Ovary (tissue), 9 donors: ENCODE data around the gene LIN37. TPM values are rescaled to one million over a fixed set of nuclear protein-coding genes. Genes with fewer than 3 reads are reported as not detected.

Experiments used
- DNase-seq, 5 donors: peaks; one replicate each; pipeline ENCODE4 v3.0.0-alpha.2; 2019 to 2020
- H3K27ac ChIP-seq, 2 donors: fragments of 200-600 bp; one replicate each; pipeline versions ENCODE4 v1.5.1 to v1.8.0; 2019 to 2022
- H3K27me3 ChIP-seq: fragments of 200-600 bp; one replicate; pipeline ENCODE4 v1.8.0; 2022
- H3K36me3 ChIP-seq: fragments of 200-600 bp; sonication (generic); one replicate; pipeline ENCODE4 v1.5.1; 2019
- H3K4me1 ChIP-seq: one replicate; pipeline ENCODE4 v1.8.1; 2013; ENCODE audit warnings: mild to moderate bottlenecking, moderate library complexity; ENCODE audit not compliant: insufficient read depth
- H3K4me3 ChIP-seq: fragments of 200-600 bp; sonication (generic); one replicate; pipeline ENCODE4 v1.5.1; 2017
- H3K9me3 ChIP-seq, 2 donors: fragments of 200-600 bp in 1 of 2; sonication (generic) in 1 of 2; one replicate each; pipeline versions ENCODE4 v1.5.1 to v1.8.1; 2013 to 2019; ENCODE audit warnings: mild to moderate bottlenecking in 1 of 2, moderate library complexity in 1 of 2
- EP300 ChIP-seq: sonication (generic); formaldehyde crosslinking; IDR thresholded peaks from one replicate; pipeline ENCODE4 v1.6.1; 2017; ENCODE audit warnings: antibody characterized with exemption
- POLR2A ChIP-seq: fragments of 450-650 bp; IDR thresholded peaks from one replicate; pipeline ENCODE4 v1.6.1; 2017; ENCODE audit warnings: antibody characterized with exemption, mild to moderate bottlenecking, moderate library complexity
- WGBS, 3 donors: extraction: QIAGEN DNeasy Blood & Tissue Kit in 1 of 3; methylation state at CpG; one replicate each; pipeline versions ENCODE4 v1.1.5 to v1.1.7; 2013 to 2017; 5-methylcytosine and 5-hydroxymethylcytosine counted together
- intact Hi-C, 4 donors: fragments of 100-400 bp; cut with DNase I; formaldehyde crosslinking; loops; one replicate each; pipeline versions ENCODE4 v1.11.0 to v1.15.1; 2022 to 2023
- polyA plus RNA-seq, 2 donors: library from polyadenylated mRNA; stranded (reverse); fragments of 200-250 nt in 1 of 2; fragments of 350-450 nt in 1 of 2; fragmentation: Illumina TruSeq in 1 of 2; extraction: RNeasy Lipid Tissue Mini Kit (QIAGEN cat#74804) in 1 of 2; gene quantifications; one replicate each; pipeline ENCODE4 v1.2.3, GENCODE V29; 2013 to 2014
- total RNA-seq, 7 donors: library from RNA; depleted of rRNA in 2 of 7; stranded (reverse); fragments of >200 nt in 2 of 7; fragmentation: NEBNext Ultra II Directional in 3 of 7; extraction: Animal tissue kit (Norgen Biotek cat#: 25700) in 3 of 7; gene quantifications; one replicate each; pipeline versions ENCODE4 v1.1.0 to v1.2.4, GENCODE V29; 2016 to 2023
- TF ChIP-seq, protein P1 (sequence below), 3 donors: fragments of 450-650 bp in 2 of 3; fragments of 200-600 bp in 1 of 3; IDR thresholded peaks; one replicate each; pipeline versions ENCODE4 v1.5.1 to v1.8.0; 2016 to 2022; ENCODE audit warnings: antibody characterized with exemption in 3 of 3, mild to moderate bottlenecking in 1 of 3
- donor health status: DM: no; HTN: no; CAD: no; lungs with moderate emphysema.
- donor health status: DM: no; HTN: no; CAD: no.
- donor health status: Bipolar disorder and iron deficiency.
- donor health status: DM: yes; HTN: yes; CAD: no.
- donor health status: DM: no; HTN: no; CAD: no.
- donor health status: DM: yes; HTN: yes; CAD: no.

Gene LIN37
- total and polyA plus RNA-seq, 9 donors: 9.8 to 25.6 (median 19.1) TPM

DNA sequence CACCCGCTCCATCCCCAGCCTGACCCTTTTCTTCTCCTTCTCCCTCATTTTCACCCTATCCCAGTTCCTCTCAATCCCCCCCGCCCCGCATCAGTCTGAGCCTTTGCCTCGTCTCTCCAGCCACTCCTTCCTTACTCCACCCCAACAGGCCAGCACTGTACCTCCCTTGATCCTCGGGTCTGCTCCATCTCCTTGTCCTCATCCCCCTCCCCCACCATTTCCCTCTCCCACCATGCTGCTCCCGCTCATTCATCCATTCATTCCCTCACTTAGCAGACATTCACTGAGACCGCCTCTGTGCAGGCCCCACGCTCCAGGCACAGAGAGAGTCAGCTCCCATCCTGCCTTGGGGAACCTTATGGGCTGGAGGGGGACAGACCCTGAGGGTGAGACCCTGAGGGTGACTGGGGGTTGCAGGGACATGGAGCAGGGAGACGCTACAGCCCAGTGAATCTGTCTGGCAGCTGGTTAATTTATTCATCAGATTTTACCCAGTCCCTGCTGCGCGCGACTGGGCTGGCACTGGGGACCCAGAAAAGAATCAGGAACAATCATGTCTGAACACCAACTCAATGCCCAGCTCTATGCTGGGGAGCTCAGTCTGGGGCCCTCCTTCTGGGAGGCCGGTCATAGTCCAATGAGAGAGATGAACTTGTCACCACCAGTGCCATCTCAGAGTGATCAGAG, 27.9 kb downstream of the LIN37 start:
- Histone ChIP-seq H3K4me1 (peaks cover 7% of the 10 kb centered on the region), H3K27me3 (no peaks in the 10 kb centered on the region), H3K36me3 (no peaks in the 10 kb centered on the region), H3K9me3 (no peaks in the 10 kb centered on the region), H3K4me3 (peak overlapping the region; percentile 85), H3K27ac (no peak overlapping the region)
- DNase-seq: peak in 1 of 5 donors; percentile 38
- TF ChIP-seq EP300 (no peak), POLR2A (no peak)
- TF ChIP-seq, protein P1, sequence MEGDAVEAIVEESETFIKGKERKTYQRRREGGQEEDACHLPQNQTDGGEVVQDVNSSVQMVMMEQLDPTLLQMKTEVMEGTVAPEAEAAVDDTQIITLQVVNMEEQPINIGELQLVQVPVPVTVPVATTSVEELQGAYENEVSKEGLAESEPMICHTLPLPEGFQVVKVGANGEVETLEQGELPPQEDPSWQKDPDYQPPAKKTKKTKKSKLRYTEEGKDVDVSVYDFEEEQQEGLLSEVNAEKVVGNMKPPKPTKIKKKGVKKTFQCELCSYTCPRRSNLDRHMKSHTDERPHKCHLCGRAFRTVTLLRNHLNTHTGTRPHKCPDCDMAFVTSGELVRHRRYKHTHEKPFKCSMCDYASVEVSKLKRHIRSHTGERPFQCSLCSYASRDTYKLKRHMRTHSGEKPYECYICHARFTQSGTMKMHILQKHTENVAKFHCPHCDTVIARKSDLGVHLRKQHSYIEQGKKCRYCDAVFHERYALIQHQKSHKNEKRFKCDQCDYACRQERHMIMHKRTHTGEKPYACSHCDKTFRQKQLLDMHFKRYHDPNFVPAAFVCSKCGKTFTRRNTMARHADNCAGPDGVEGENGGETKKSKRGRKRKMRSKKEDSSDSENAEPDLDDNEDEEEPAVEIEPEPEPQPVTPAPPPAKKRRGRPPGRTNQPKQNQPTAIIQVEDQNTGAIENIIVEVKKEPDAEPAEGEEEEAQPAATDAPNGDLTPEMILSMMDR (IDR thresholded peaks at IDR 0.05): no peak
- intact Hi-C loops: loop anchor here in 1 of 4 donors (5.0 kb wide), 1 partner anchor 156 kb away; no protein-coding TSS in a partner anchor
- WGBS, 3 donors: 48 to 49% (median 49%) methylated on average over 13 of the region's 13 CpGs

DNA sequence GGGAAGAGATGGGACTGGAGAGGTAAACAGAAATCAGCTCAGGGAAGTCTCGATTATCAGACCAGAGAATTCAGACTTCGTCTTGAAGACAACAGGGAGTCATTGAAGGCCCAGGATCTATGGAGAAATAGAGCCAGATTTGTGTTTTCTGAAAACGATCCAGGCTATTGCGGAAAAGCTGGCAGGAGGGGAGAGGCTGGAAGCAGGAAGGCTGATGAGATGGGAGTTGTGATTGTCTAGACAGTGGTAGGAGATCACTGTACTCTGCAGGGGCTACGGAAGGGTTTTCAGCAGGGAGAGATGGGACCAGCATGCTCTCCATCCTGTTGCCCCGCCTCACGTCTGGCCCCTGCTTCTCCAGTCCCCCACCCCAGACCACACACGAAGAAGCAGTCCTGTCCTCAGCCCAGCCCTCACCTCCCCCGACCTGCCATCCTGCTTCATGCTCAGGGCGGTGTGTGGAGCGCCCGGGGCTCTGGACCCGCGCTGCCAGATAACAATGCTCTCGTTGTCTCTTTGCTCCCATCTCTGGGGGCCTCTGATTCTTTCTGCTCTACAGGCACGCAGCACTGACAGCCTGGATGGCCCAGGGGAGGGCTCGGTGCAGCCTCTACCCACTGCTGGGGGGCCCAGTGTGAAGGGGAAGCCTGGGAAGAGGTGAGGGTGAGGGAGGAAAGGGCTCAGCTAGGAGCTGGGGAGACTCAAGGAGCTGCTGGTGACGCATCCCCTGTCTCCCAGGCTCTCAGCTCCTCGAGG, 28.9 kb downstream of the LIN37 start:
- whole genome bisulfite sequencing, 3 donors: 61 to 69% (median 66%) methylated on average over 19 of the region's 19 CpGs
- intact Hi-C loops: loop anchor here in 1 of 4 donors (5.0 kb wide), 1 partner anchor 155 kb away; no protein-coding TSS in a partner anchor
- H3K4me1 ChIP-seq: peaks cover 7% of the 10 kb centered on the region
- no peak overlapping the region for H3K4me3 ChIP-seq
- H3K9me3 ChIP-seq: no peaks in the 10 kb centered on the region
- TF ChIP-seq EP300: no peak
- TF ChIP-seq, protein P1 (IDR thresholded peaks at IDR 0.05): no peak
- no peak for TF ChIP-seq POLR2A
- no peak overlapping the region for H3K27ac ChIP-seq
- DNase-seq: no peak
- H3K36me3 ChIP-seq: no peaks in the 10 kb centered on the region
- H3K27me3 ChIP-seq: no peaks in the 10 kb centered on the region

DNA sequence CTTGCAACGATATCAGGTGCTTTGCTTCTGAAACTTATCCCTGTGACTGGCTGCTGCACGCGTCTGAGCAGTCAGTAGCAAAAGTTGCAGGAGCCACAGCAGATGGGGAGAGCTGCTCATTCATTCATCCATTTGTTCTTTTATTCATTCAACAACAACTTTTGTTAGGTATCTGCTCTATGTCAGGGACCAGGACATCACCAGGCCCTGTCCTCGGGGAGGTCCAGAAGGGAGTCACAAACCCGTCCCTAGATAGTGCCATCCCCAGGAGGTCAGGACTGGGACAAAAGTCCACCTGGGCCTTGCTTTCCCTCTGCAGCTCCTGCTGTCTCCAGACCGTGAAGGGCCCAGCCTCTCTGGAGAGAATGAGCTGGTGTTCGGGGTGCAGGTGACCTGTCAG, 29.6 kb downstream of the LIN37 start:
- intact Hi-C loops: loop anchor here in 1 of 4 donors (5.0 kb wide), 1 partner anchor 154 kb away; no protein-coding TSS in a partner anchor
- no peaks in the 10 kb centered on the region for H3K36me3 ChIP-seq
- H3K27me3 ChIP-seq: no peaks in the 10 kb centered on the region
- no peak overlapping the region for H3K27ac ChIP-seq
- TF ChIP-seq, protein P1 (IDR thresholded peaks at IDR 0.05): no peak
- no peak for TF ChIP-seq POLR2A
- no peak overlapping the region for H3K4me3 ChIP-seq
- DNase-seq: no peak
- H3K9me3 ChIP-seq: no peaks in the 10 kb centered on the region
- H3K4me1 ChIP-seq: peaks cover 7% of the 10 kb centered on the region
- WGBS, 3 donors: 86 to 91% (median 86%) methylated on average over 7 of the region's 7 CpGs

DNA sequence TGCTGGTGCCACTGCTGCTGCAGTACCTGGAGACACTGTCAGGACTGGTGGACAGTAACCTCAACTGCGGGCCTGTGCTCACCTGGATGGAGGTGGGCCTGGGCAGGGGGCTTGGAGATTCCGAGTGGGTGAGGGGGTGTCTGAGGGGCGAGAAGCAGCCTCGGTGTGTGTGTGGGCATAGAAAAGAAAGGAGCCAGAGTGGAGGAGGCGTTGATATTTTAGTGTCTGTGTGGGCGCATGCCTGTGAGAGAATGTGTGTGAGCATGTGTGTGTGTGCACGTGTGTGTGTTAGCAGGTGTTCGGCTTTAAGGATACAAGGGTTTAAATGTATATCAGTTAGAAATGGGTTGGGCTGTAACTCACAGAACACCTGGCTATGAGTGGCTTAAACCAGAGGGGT, 30.7 kb downstream of the LIN37 start:
- intact Hi-C loops: loop anchor here in 1 of 4 donors (5.0 kb wide), 1 partner anchor 153 kb away; no protein-coding TSS in a partner anchor
- no peak for DNase-seq
- no peak overlapping the region for H3K4me3 ChIP-seq
- no peaks in the 10 kb centered on the region for H3K9me3 ChIP-seq
- no peaks in the 10 kb centered on the region for H3K36me3 ChIP-seq
- H3K27ac ChIP-seq: no peak overlapping the region
- WGBS, 3 donors: 87 to 89% (median 88%) methylated on average over 8 of the region's 8 CpGs
- H3K4me1 ChIP-seq: peaks cover 7% of the 10 kb centered on the region
- no peaks in the 10 kb centered on the region for H3K27me3 ChIP-seq
- TF ChIP-seq, protein P1 (IDR thresholded peaks at IDR 0.05): no peak
- no peak for TF ChIP-seq POLR2A
- no peak for TF ChIP-seq EP300
